H1 (cell line): Measurements from ENCODE around the gene ARL8A. TPM values are rescaled to one million over a fixed set of nuclear protein-coding genes. Genes with fewer than 3 reads are reported as not detected.
A peak's percentile ranks its signal among the peaks of the same experiment; 100 is the strongest.

ENCODE experiments used
- MAX ChIP-seq: IDR thresholded peaks from 2 replicates; pipeline ENCODE4 v1.6.1; 2012; ENCODE audit warnings: inconsistent platforms
- TAF7 ChIP-seq: optimal IDR thresholded peaks from 2 replicates; pipeline ENCODE3; 2011; ENCODE audit warnings: low read depth, mild to moderate bottlenecking, inconsistent platforms, low read length, moderate library complexity, borderline replicate concordance
- polyA plus RNA-seq, 7 experiments: library from polyadenylated mRNA; depleted of rRNA in 3 of 7; stranded (reverse) in 5 of 7; unstranded in 2 of 7; fragments of >200 nt in 5 of 7; fragments of 200-250 nt in 2 of 7; gene quantifications; 1 replicate in 5 of 7; 2 replicates in 1 of 7; 4 replicates in 1 of 7; pipeline versions ENCODE4 v1.2.1 to v1.2.3, GENCODE V29; 2011 to 2013; ENCODE audit warnings: missing spikeins in 2 of 7, mixed read lengths in 2 of 7
- total RNA-seq: library from RNA; stranded (reverse); fragmentation: NEBNext Ultra II Directional; extraction: Animal tissue kit (Norgen Biotek cat#: 25700); gene quantifications from 2 replicates; pipeline ENCODE4 v1.2.1, GENCODE V29; 2021

Gene ARL8A
- total and polyA plus RNA-seq, 2 of the 8 experiments (the other 6 are each of a cell fraction or from before 2014, with no cell fraction given), result 40.3 to 58.7 TPM

DNA sequence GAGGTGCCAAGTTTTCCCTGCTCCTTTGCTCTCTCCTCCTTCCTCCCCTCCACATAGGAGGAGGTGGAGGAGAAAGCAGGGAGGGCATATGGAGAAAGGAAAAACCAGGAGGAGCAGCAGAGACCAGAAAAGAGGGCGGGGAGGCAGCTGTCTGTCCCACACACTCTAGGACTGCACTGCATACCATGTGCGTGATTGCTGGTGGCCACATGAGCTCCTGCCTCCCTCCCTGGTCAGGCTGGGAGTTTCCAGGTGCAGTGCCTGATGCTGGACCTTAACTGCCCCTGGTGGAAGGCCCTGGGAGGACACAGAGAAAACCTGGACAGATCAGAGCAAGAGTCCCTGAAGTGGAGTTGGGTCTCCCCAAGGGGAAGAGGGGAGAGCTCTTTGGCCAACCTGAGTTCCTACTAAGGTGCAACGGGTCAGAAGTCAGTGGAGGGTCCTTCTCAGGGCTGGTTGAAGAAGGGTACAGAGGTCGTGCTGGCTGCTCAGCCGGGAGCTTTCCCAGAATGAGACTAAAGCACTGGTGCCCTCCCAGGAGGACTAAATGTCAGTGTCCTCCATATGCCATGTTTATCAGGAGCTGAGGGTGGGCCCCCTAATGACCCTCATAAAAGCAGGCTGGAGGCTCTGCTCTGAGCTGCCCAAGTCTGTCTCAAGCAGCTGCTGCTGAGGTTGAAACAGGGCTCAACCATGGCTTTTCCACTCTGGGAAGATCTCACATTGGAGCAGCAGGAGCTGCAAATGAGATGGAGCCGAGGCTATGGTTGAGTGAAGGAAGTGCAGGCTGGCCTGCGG is 45.6 kb upstream of the ARL8A start (continued):
- TF ChIP-seq MAX (0 out of 2 replicates have a peak, but pooled peaks have one; percentile 10), TAF7 (no peak)
